ELR (cell line): Measurements from ENCODE around the gene SLC22A17.

ENCODE experiments used
- DNase-seq: peaks from one replicate; pipeline ENCODE4 v3.0.0-alpha.2; 2015; ENCODE audit warnings: low read depth

SLC22A17 gene

GRCh38 chr14:23361763-23362162, 9.1 kb upstream of the SLC22A17 start:
- DNase-seq, result no peak

GRCh38 chr14:23361320-23361719, 8.6 kb upstream of the SLC22A17 start:
- no peak for DNase-seq

GRCh38 chr14:23360496-23360895, 7.8 kb upstream of the SLC22A17 start:
- no peak for DNase-seq

- DNase-seq, result no peak
Measured at GRCh38 chr14:23359722-23360447, 7.2 kb upstream of the SLC22A17 start.

- DNase-seq, result no peak
Measured at GRCh38 chr14:23359167-23359626, 6.5 kb upstream of the SLC22A17 start.

- DNase-seq, result no peak
Measured at GRCh38 chr14:23358553-23359166, 6.0 kb upstream of the SLC22A17 start.

GRCh38 chr14:23358042-23358441, 5.4 kb upstream of the SLC22A17 start:
- DNase-seq, result no peak

GRCh38 chr14:23357261-23357660, 4.6 kb upstream of the SLC22A17 start:
- no peak for DNase-seq

GRCh38 chr14:23356662-23357061, 4.0 kb upstream of the SLC22A17 start:
- no peak for DNase-seq

- no peak for DNase-seq
Measured at GRCh38 chr14:23355871-23356435, 3.3 kb upstream of the SLC22A17 start.

- DNase-seq, result no peak
Measured at GRCh38 chr14:23354990-23355389, 2.3 kb upstream of the SLC22A17 start.

GRCh38 chr14:23353433-23353780, 720 bp upstream of the SLC22A17 start:
- no peak for DNase-seq

GRCh38 chr14:23351681-23352505, 794 bp downstream of the SLC22A17 start:
- DNase-seq, result no peak

- DNase-seq, result no peak
Measured at GRCh38 chr14:23349156-23349845, 3.4 kb downstream of the SLC22A17 start.

GRCh38 chr14:23348297-23348655, 4.4 kb downstream of the SLC22A17 start:
- DNase-seq, result no peak

GRCh38 chr14:23347406-23348296, 5.0 kb downstream of the SLC22A17 start:
- no peak for DNase-seq

GRCh38 chr14:23346693-23347405, 5.8 kb downstream of the SLC22A17 start:
- DNase-seq, result no peak

GRCh38 chr14:23345987-23346692, 6.5 kb downstream of the SLC22A17 start:
- no peak for DNase-seq

GRCh38 chr14:23344481-23344880, 8.2 kb downstream of the SLC22A17 start:
- DNase-seq, result no peak
